ENCODE results near the gene RDX. TPM values are rescaled to one million over a fixed set of nuclear protein-coding genes. Genes with fewer than 3 reads are reported as not detected.

The RDX gene
- total RNA-seq, 1 donor = 16.8 TPM

GRCh38 chr11:110130642-110131238 lies 165.7 kb downstream of the RDX start:
- Histone ChIP-seq H3K27me3 (ENCODE audit: insufficient read depth, low read length) (no peaks in the 10 kb centered on the region), H3K4me1 (ENCODE audit: insufficient read depth, low read length) (no peaks in the 10 kb centered on the region), H3K9me3 (ENCODE audit: low read depth, low read length) (no peaks in the 10 kb centered on the region), H3K4me3 (ENCODE audit: low read length) (no peak overlapping the region)

- H3K27me3 ChIP-seq (ENCODE audit: insufficient read depth, low read length) = no peaks in the 10 kb centered on the region
- no peaks in the 10 kb centered on the region for H3K9me3 ChIP-seq (ENCODE audit: low read depth, low read length)
- H3K4me1 ChIP-seq (ENCODE audit: insufficient read depth, low read length) = no peaks in the 10 kb centered on the region
- H3K4me3 ChIP-seq (ENCODE audit: low read length) = no peak overlapping the region
These were observed 168.3 kb downstream of the RDX start for GRCh38 chr11:110128161-110128560.

- Histone ChIP-seq H3K4me1 (ENCODE audit: insufficient read depth, low read length) (no peaks in the 10 kb centered on the region), H3K4me3 (ENCODE audit: low read length) (no peak overlapping the region), H3K9me3 (ENCODE audit: low read depth, low read length) (no peaks in the 10 kb centered on the region), H3K27me3 (ENCODE audit: insufficient read depth, low read length) (no peaks in the 10 kb centered on the region)
These were observed 169.5 kb downstream of the RDX start for GRCh38 chr11:110126936-110127335.

GRCh38 chr11:110125632-110126031 lies 170.8 kb downstream of the RDX start:
- H3K4me1 ChIP-seq (ENCODE audit: insufficient read depth, low read length) = no peaks in the 10 kb centered on the region
- no peak overlapping the region for H3K4me3 ChIP-seq (ENCODE audit: low read length)
- no peaks in the 10 kb centered on the region for H3K9me3 ChIP-seq (ENCODE audit: low read depth, low read length)
- H3K27me3 ChIP-seq (ENCODE audit: insufficient read depth, low read length) = no peaks in the 10 kb centered on the region

Other genes starting within 250 kb of the RDX start
- 2.2 TPM for gene ZC3H12C, start 203.2 kb downstream of the RDX start, total RNA-seq
- 13.7 TPM for gene FDX1, start 133.3 kb upstream of the RDX start, total RNA-seq

All from mononuclear cell (primary cell).